HEK293 (cell line): ENCODE results near the gene CDH23.

ENCODE experiments used
- CTCF ChIA-PET: fragments of 350-600 bp; formaldehyde crosslinking; extraction: SDS; loops from one replicate; lab custom pipeline; 2021; ENCODE audit warnings: antibody characterized with exemption; lab: Yijun Ruan, JAX
- POLR2A ChIA-PET: fragments of 300-600 bp; formaldehyde crosslinking; extraction: SDS; loops from one replicate; lab custom pipeline; 2020; ENCODE audit warnings: antibody characterized with exemption, inconsistent platforms; lab: Yijun Ruan, JAX
- H3K27ac ChIP-seq: fragments of 200-500 bp; sonication (Bioruptor generic); 2 replicates; pipeline ENCODE4 v1.5.1; 2014; ENCODE audit warnings: low read depth, low read length, control low read depth, inconsistent platforms; ENCODE audit errors: extremely low read depth
- H3K36me3 ChIP-seq, 2 experiments: fragments of 200-500 bp in 1 of 2; sonication (Bioruptor generic) in 1 of 2; 1 replicate in 1 of 2; 2 replicates in 1 of 2; pipeline ENCODE4 v1.5.1; 2014 to 2017; ENCODE audit warnings: inconsistent platforms in 2 of 2, low read length in 2 of 2; ENCODE audit not compliant: control insufficient read depth in 2 of 2, insufficient read depth in 1 of 2
- H3K4me1 ChIP-seq: fragments of 200-500 bp; sonication (Bioruptor generic); 2 replicates; pipeline ENCODE4 v1.5.1; 2014; ENCODE audit warnings: mild to moderate bottlenecking, low read length, inconsistent platforms; ENCODE audit not compliant: control insufficient read depth, insufficient read depth
- H3K4me3 ChIP-seq: 2 replicates; pipeline ENCODE4 v1.5.1; 2011; ENCODE audit warnings: low read depth, mild to moderate bottlenecking, control low read depth, low read length, moderate library complexity
- H3K9me3 ChIP-seq: fragments of 200-500 bp; sonication (Bioruptor generic); 2 replicates; pipeline ENCODE4 v1.5.1; 2014; ENCODE audit warnings: low read depth, low read length, inconsistent platforms; ENCODE audit not compliant: control insufficient read depth, insufficient read depth
- BCL11A ChIP-seq: fragments of 450-650 bp; formaldehyde crosslinking; IDR thresholded peaks from 2 replicates; pipeline ENCODE4 v1.5.1; 2016; ENCODE audit warnings: low read depth, missing biosample characterization, missing genetic modification characterization
- CTCF ChIP-seq: fragments of 450-650 bp; formaldehyde crosslinking; IDR thresholded peaks from 2 replicates; pipeline ENCODE4 v1.5.1; 2016; ENCODE audit warnings: missing biosample characterization, missing genetic modification characterization
- ELK4 ChIP-seq: IDR thresholded peaks from 2 replicates; pipeline ENCODE4 v1.6.1; 2011; ENCODE audit warnings: mild to moderate bottlenecking, low read depth, low read length, borderline replicate concordance
- GLIS1 ChIP-seq: fragments of 450-650 bp; formaldehyde crosslinking; IDR thresholded peaks from 2 replicates; pipeline ENCODE4 v1.5.1; 2016; ENCODE audit warnings: missing biosample characterization, missing genetic modification characterization
- KLF1 ChIP-seq: fragments of 450-650 bp; formaldehyde crosslinking; IDR thresholded peaks from 2 replicates; pipeline ENCODE4 v1.5.1; 2016; ENCODE audit warnings: missing biosample characterization, missing genetic modification characterization
- KLF7 ChIP-seq: fragments of 450-650 bp; formaldehyde crosslinking; IDR thresholded peaks from 2 replicates; pipeline ENCODE4 v1.5.1; 2016; ENCODE audit warnings: missing biosample characterization, missing genetic modification characterization, borderline replicate concordance
- PRDM6 ChIP-seq: fragments of 450-650 bp; formaldehyde crosslinking; IDR thresholded peaks from 2 replicates; pipeline ENCODE4 v1.5.1; 2017; ENCODE audit warnings: missing biosample characterization, missing genetic modification characterization
- SCRT2 ChIP-seq: fragments of 450-650 bp; formaldehyde crosslinking; IDR thresholded peaks from 2 replicates; pipeline ENCODE4 v1.5.1; 2016; ENCODE audit warnings: missing biosample characterization, missing genetic modification characterization
- ZBTB11 ChIP-seq: fragments of 450-650 bp; formaldehyde crosslinking; conservative IDR thresholded peaks from 2 replicates; pipeline ENCODE4 v1.5.1; 2016; ENCODE audit warnings: low read depth, missing biosample characterization, missing genetic modification characterization
- ZBTB7A ChIP-seq: fragments of 450-650 bp; formaldehyde crosslinking; IDR thresholded peaks from 2 replicates; pipeline ENCODE4 v1.5.1; 2016; ENCODE audit warnings: low read depth, missing biosample characterization, missing genetic modification characterization
- ZFP37 ChIP-seq: fragments of 450-650 bp; formaldehyde crosslinking; IDR thresholded peaks from 2 replicates; pipeline ENCODE4 v1.5.1; 2016; ENCODE audit warnings: missing biosample characterization, missing genetic modification characterization
- ZNF132 ChIP-seq: fragments of 450-650 bp; formaldehyde crosslinking; IDR thresholded peaks from 2 replicates; pipeline ENCODE4 v1.5.1; 2017; ENCODE audit warnings: missing biosample characterization, missing genetic modification characterization, borderline replicate concordance
- ZNF2 ChIP-seq: fragments of 450-650 bp; formaldehyde crosslinking; IDR thresholded peaks from 2 replicates; pipeline ENCODE4 v1.5.1; 2016; ENCODE audit warnings: missing biosample characterization, missing genetic modification characterization
- ZNF23 ChIP-seq: fragments of 450-650 bp; formaldehyde crosslinking; IDR thresholded peaks from 2 replicates; pipeline ENCODE4 v1.5.1; 2016; ENCODE audit warnings: missing biosample characterization, missing genetic modification characterization, borderline replicate concordance
- ZNF354C ChIP-seq: fragments of 450-650 bp; formaldehyde crosslinking; IDR thresholded peaks from 2 replicates; pipeline ENCODE4 v1.5.1; 2016; ENCODE audit warnings: missing biosample characterization, missing genetic modification characterization, low read depth, borderline replicate concordance
- ZNF362 ChIP-seq: fragments of 450-650 bp; formaldehyde crosslinking; IDR thresholded peaks from 2 replicates; pipeline ENCODE4 v1.5.1; 2016; ENCODE audit warnings: missing biosample characterization, missing genetic modification characterization
- ZNF366 ChIP-seq: fragments of 450-650 bp; formaldehyde crosslinking; conservative IDR thresholded peaks from 2 replicates; pipeline ENCODE4 v1.5.1; 2016; ENCODE audit warnings: missing biosample characterization, missing genetic modification characterization
- ZNF391 ChIP-seq: fragments of 450-650 bp; formaldehyde crosslinking; IDR thresholded peaks from 2 replicates; pipeline ENCODE4 v1.5.1; 2016; ENCODE audit warnings: low read depth, missing biosample characterization, missing genetic modification characterization, borderline replicate concordance
- ZNF555 ChIP-seq: fragments of 450-650 bp; formaldehyde crosslinking; conservative IDR thresholded peaks from 2 replicates; pipeline ENCODE4 v1.5.1; 2017; ENCODE audit warnings: missing biosample characterization, mild to moderate bottlenecking, missing genetic modification characterization, inconsistent platforms
- ZNF558 ChIP-seq: fragments of 450-650 bp; formaldehyde crosslinking; IDR thresholded peaks from 2 replicates; pipeline ENCODE4 v1.5.1; 2016; ENCODE audit warnings: missing biosample characterization, missing genetic modification characterization
- ZNF560 ChIP-seq: fragments of 450-650 bp; formaldehyde crosslinking; IDR thresholded peaks from 2 replicates; pipeline ENCODE4 v1.5.1; 2017; ENCODE audit warnings: missing biosample characterization, missing genetic modification characterization, borderline replicate concordance
- ZNF623 ChIP-seq: fragments of 450-650 bp; formaldehyde crosslinking; IDR thresholded peaks from 2 replicates; pipeline ENCODE4 v1.5.1; 2016; ENCODE audit warnings: missing biosample characterization, missing genetic modification characterization
- ZNF626 ChIP-seq: fragments of 450-650 bp; sonication (Bioruptor Pico); formaldehyde crosslinking; IDR thresholded peaks from 2 replicates; pipeline ENCODE4 v1.5.1; 2018; ENCODE audit warnings: missing biosample characterization, missing genetic modification characterization, inconsistent platforms
- ZNF701 ChIP-seq: fragments of 450-650 bp; formaldehyde crosslinking; IDR thresholded peaks from 2 replicates; pipeline ENCODE4 v1.5.1; 2016; ENCODE audit warnings: missing biosample characterization, missing genetic modification characterization
- ZNF830 ChIP-seq: fragments of 450-650 bp; IDR thresholded peaks from 2 replicates; pipeline ENCODE4 v1.5.0; 2018; ENCODE audit warnings: missing biosample characterization, missing genetic modification characterization, low read depth, mild to moderate bottlenecking, moderate library complexity

The CDH23 gene

GRCh38 chr10:71827852-71828251 lies 431.1 kb downstream of the CDH23 start:
- H3K9me3 ChIP-seq: no peaks in the 10 kb centered on the region
- ChIA-PET POLR2A (no interaction called here), CTCF (interaction anchor here (0.7 kb wide), 2 partner anchors 8 to 10 kb away, joined by 3 read pairs; no protein-coding TSS in a partner anchor)
- H3K4me1 ChIP-seq: no peaks in the 10 kb centered on the region
- no peak for TF ChIP-seq ELK4
- no peak for TF ChIP-seq ZNF391 (tag by site-specific recombination)
- no peak for TF ChIP-seq ZNF132 (tag by site-specific recombination)
- no peak for TF ChIP-seq ZNF555 (tag by site-specific recombination)
- no peak for TF ChIP-seq ZBTB11 (tag by site-specific recombination)
- TF ChIP-seq ZNF558: no peak
- no peak for TF ChIP-seq ZNF701
- TF ChIP-seq ZNF354C (tag by site-specific recombination): no peak
- no peak for TF ChIP-seq KLF7 (tag by site-specific recombination)
- TF ChIP-seq ZNF626 (tag by site-specific recombination): no peak
- no peak for TF ChIP-seq CTCF (tag by site-specific recombination)
- no peak for TF ChIP-seq SCRT2 (tag by site-specific recombination)
- no peak for TF ChIP-seq ZNF623 (tag by site-specific recombination)
- no peak for TF ChIP-seq ZBTB7A (tag by site-specific recombination)
- peaks cover 11 to 94% of the 10 kb centered on the region in 2 experiments for H3K36me3 ChIP-seq
- H3K4me3 ChIP-seq: no peak overlapping the region
- H3K27ac ChIP-seq: no peak overlapping the region

- POLR2A ChIA-PET: no interaction called here
- Histone ChIP-seq H3K4me1 (no peaks in the 10 kb centered on the region), H3K9me3 (no peaks in the 10 kb centered on the region), H3K36me3 (peaks cover 8 to 93% of the 10 kb centered on the region in 2 experiments), H3K27ac (no peak overlapping the region), H3K4me3 (no peak overlapping the region)
- CTCF ChIA-PET: interaction anchor here (0.7 kb wide), 1 partner anchor 9 kb away, joined by 3 read pairs; no protein-coding TSS in a partner anchor
- TF ChIP-seq PRDM6 (tag by site-specific recombination): no peak
- no peak for TF ChIP-seq ZFP37
- no peak for TF ChIP-seq ZNF23 (tag by site-specific recombination)
- no peak for TF ChIP-seq GLIS1
- no peak for TF ChIP-seq ZNF2
- TF ChIP-seq ZNF560 (tag by site-specific recombination): no peak
- TF ChIP-seq BCL11A: no peak
- no peak for TF ChIP-seq ZNF830 (tag by site-specific recombination)
- TF ChIP-seq ZNF362 (tag by site-specific recombination): no peak
- no peak for TF ChIP-seq KLF1
- TF ChIP-seq ZNF366 (tag by site-specific recombination): no peak
- TF ChIP-seq ZNF391 (tag by site-specific recombination): no peak
These were observed 432.0 kb downstream of the CDH23 start for GRCh38 chr10:71828702-71829101.
